Endothelial cell of umbilical vein (primary cell): Measurements from ENCODE around the gene ABLIM2.

Experiments
- GATA2 ChIP-seq: IDR thresholded peaks from 2 replicates; pipeline ENCODE4 v1.7.0; 2011; ENCODE audit warnings: low read depth, mild to moderate bottlenecking, moderate library complexity, mixed read lengths, low read length; ENCODE audit not compliant: insufficient read length, insufficient read depth
- JUN ChIP-seq: IDR thresholded peaks from 2 replicates; pipeline ENCODE4 v1.6.1; 2011; ENCODE audit warnings: borderline replicate concordance, low read depth; ENCODE audit not compliant: insufficient read length, insufficient read depth
- POLR2A ChIP-seq: IDR thresholded peaks from 2 replicates; pipeline ENCODE4 v1.6.1; 2012; ENCODE audit warnings: low read depth, mild to moderate bottlenecking, control low read depth, low read length
- TF ChIP-seq, protein P1 (sequence below), 2 donors: IDR thresholded peaks; 1 replicate in 1 of 2; 2 replicates in 1 of 2; pipeline ENCODE4 v1.5.1; 2011; ENCODE audit warnings: low read length in 2 of 2, mild to moderate bottlenecking in 2 of 2, moderate library complexity in 2 of 2, control low read depth in 1 of 2, inconsistent platforms in 1 of 2, low read depth in 1 of 2; ENCODE audit not compliant: insufficient read depth in 1 of 2; ENCODE audit errors: extremely low read depth in 1 of 2

DNA sequence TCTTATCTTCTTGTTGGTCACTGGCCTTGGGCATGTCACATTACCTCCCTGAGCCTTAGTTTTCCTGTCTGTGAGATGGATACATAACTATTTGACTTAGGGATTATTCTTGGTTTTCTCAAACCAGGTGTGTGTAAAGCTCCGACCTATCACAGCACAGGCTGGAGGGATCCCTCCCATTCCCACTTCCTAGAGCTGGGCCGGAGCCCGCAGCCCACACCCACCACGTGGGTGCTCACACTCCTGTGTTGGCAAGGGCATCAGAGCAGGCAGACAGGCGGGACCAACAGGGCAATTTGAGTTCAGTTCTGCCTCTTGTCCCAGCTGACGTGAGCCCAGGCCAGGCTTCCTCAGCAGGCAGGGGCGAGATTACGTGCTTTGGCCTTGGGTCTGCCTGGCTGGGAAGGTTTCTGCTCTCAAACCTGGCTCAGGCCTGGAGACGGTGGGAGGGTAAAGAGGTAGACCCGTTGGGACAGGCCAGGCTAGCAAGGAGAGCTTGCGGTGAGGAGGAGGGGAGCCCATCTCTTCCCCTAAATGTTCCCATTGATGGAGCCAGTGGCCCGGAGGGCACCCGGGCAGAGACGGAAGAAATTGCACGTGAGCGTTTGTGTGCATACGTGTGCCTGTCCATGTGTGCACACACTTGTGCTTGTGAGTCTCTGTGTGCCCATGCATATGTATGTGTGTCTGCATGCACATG is 39.7 kb upstream of the ABLIM2 start:
- TF ChIP-seq, protein P1, sequence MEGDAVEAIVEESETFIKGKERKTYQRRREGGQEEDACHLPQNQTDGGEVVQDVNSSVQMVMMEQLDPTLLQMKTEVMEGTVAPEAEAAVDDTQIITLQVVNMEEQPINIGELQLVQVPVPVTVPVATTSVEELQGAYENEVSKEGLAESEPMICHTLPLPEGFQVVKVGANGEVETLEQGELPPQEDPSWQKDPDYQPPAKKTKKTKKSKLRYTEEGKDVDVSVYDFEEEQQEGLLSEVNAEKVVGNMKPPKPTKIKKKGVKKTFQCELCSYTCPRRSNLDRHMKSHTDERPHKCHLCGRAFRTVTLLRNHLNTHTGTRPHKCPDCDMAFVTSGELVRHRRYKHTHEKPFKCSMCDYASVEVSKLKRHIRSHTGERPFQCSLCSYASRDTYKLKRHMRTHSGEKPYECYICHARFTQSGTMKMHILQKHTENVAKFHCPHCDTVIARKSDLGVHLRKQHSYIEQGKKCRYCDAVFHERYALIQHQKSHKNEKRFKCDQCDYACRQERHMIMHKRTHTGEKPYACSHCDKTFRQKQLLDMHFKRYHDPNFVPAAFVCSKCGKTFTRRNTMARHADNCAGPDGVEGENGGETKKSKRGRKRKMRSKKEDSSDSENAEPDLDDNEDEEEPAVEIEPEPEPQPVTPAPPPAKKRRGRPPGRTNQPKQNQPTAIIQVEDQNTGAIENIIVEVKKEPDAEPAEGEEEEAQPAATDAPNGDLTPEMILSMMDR (IDR thresholded peaks at IDR 0.05; ENCODE audit: extremely low read depth in 1 of 2, insufficient read depth in 1 of 2, low read depth in 1 of 2, low read length in 2 of 2), result no peak
- TF ChIP-seq GATA2 (no peak), POLR2A (no peak), JUN (no peak)
